ES-I3 (cell line): Measurements from ENCODE around the gene RBBP8NL.

Experiments used
- H3K36me3 ChIP-seq: 2 replicates; pipeline ENCODE4 v1.6.1; 2013; ENCODE audit warnings: mild to moderate bottlenecking, low read length, control low read depth, moderate library complexity; ENCODE audit not compliant: insufficient read depth
- H3K4me1 ChIP-seq: 2 replicates; pipeline ENCODE4 v1.6.1; 2013; ENCODE audit warnings: mild to moderate bottlenecking, control low read depth, low read length; ENCODE audit not compliant: insufficient read depth
- H3K9ac ChIP-seq: 2 replicates; pipeline ENCODE4 v1.6.1; 2013; ENCODE audit warnings: low read depth, mild to moderate bottlenecking, low read length, moderate library complexity
- H3K9me3 ChIP-seq: 2 replicates; pipeline ENCODE4 v1.6.1; 2013; ENCODE audit warnings: mild to moderate bottlenecking, low read length, moderate library complexity; ENCODE audit not compliant: control insufficient read depth, insufficient read depth

The RBBP8NL gene

GRCh38 chr20:62392621-62393334, 34.6 kb downstream of the RBBP8NL start:
- no peaks in the 10 kb centered on the region for H3K4me1 ChIP-seq
- H3K9me3 ChIP-seq: no peaks in the 10 kb centered on the region
- H3K36me3 ChIP-seq: peaks cover 14% of the 10 kb centered on the region
- H3K9ac ChIP-seq: no peak overlapping the region

GRCh38 chr20:62392077-62392418, 35.3 kb downstream of the RBBP8NL start:
- Histone ChIP-seq H3K9ac (no peak overlapping the region), H3K9me3 (no peaks in the 10 kb centered on the region), H3K4me1 (no peaks in the 10 kb centered on the region), H3K36me3 (peaks cover 14% of the 10 kb centered on the region)

DNA sequence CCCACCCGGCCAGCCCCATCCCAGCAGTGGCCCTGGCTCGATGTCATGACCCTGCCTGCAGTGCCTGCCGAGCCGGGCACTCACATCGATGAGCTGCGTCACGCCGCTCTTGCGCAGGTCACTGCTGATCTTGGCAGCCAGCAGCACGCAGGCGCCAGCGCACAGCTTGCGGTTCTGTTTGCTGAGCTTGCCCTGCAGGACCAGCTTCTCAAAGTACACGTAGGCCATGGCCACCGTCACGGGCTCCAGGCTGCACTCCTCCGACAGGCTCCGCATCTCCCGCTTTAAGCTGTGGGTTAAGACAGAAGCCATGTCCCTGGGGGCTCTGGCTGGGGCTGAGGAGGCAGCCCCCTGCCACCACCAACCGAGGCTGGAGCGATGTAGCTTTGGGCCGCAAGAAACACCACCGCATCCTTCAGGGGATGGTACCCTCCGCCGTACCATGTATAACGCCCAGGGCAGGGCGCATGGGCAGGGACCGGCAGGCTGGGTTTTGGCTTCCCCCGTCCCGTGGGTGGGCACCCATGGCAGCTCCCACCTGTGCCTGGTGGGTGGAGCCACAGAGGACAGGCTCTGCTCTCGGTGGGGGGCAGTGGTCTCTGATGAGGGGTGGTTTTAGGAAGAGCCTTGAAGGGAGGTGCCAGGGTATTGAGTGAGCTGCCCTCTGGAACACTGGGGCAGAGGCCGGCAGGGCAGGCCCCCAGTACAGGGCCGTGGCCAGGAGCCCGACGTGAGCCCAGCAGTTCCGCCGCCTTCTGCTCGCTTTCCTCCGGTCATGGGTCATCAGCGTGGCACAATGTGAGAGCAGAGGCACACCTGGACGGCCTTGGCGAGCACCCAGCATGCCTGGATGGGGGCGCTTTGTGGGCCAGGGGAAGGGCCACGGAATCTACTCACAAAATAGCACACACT, 35.9 kb downstream of the RBBP8NL start:
- no peak overlapping the region for H3K9ac ChIP-seq

DNA sequence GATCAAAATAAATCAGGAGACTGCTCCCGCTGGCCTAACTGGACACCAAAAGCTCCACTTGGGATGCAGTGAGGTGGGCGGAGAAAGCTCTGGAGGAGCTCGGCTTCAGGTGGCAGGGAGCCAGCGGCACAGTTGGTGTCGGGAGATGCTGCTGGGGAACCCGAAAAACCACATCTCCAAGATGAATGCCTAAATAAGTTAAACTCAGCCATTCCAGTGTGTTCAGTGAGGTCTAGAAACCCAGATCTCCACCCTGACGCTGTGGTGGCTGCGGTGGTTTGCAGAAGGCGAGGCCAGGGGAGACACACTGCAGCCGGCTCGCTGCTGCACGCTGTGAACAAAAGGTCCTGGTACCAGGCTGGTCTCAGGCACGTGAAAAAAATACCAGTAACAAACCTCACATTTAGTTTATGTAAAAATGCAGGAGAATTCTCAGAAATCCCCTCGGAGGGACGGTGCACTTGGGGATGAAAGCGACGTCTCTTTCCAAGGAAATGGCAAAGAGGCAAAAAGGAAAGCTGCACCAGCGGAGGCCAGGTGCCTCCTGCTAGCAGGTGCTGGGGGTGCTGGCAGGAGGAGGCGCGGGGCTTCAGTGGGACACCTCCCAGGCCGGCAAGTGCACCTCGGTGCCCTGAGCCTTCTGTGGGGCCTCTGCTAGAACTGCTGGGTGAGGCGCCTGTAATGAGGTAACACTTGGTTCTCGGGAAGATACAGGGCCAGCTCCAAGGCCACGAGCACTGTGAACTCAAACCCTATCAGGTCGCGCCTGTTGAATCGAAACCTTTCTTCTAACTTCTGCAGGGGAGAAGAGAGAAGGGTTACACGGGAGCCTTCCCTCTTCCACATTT, 36.8 kb downstream of the RBBP8NL start:
- Histone ChIP-seq H3K36me3 (peaks cover 14% of the 10 kb centered on the region), H3K9ac (no peak overlapping the region), H3K4me1 (no peaks in the 10 kb centered on the region), H3K9me3 (no peaks in the 10 kb centered on the region)

More for the DNA sequence above, 35.9 kb downstream of the RBBP8NL start:
- Histone ChIP-seq H3K4me1 (no peaks in the 10 kb centered on the region), H3K9me3 (no peaks in the 10 kb centered on the region), H3K36me3 (peaks cover 14% of the 10 kb centered on the region)

DNA sequence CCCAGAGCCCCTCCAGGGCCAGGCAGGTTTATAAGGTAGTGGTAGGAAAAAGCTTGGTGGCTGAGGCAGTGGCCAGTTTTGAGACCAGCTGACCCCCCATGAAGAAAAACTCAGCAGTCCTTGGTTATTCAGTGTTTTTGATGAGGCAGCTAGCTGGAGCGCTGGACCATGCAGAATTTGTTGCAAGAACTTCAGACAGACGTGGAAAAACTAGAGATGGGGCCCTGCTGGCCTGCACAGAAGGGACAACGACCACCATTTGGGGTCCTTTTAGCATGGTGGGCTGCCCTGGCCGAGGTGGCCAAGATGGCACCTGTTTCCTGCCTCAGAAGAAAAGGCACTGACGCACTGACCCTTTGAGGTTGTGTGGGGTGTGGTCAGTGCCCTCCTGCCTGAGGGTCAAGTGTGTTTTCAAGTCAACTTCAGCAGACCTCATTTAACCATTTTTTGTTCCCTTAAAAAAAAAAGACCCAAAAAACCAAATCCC, 37.7 kb downstream of the RBBP8NL start:
- Histone ChIP-seq H3K36me3 (peaks cover 14% of the 10 kb centered on the region), H3K9ac (no peak overlapping the region), H3K9me3 (no peaks in the 10 kb centered on the region), H3K4me1 (no peaks in the 10 kb centered on the region)

DNA sequence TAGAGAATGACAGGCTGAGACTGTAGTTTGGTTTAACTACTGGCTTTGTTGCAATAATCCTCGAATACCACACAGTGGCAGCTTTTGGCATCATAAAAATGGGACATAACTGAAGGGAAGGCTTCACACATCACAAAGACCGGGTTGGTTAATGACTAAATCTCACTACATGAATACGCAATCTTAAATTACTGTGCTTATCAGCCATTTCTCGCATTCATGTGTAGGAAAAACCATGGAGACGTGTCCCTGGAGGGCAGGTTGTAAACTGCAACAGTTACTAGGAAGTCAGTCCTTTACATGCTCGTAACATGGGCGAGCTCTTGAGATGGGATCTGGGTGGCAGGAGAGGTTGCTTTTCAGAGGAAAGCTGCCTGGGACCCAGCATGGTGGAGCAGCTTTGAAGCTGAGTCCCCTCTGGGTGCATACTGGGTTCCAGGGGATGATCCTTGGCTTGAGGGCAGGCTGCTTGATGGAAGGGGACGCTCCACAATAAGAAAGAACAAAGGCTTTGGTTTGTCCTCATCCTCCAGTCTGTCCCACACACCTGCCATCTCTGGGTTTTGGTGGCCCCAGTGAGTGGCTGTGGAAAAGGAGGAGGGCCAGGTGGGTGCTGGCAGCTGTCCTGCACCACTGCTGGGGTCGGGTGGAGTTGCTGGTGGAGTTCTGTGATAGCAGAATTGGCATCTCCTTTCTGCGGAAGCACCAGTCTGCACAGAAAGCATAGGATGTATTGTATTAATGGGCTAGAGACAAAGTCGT, 38.3 kb downstream of the RBBP8NL start:
- no peaks in the 10 kb centered on the region for H3K4me1 ChIP-seq
- H3K9ac ChIP-seq: no peak overlapping the region
- H3K9me3 ChIP-seq: no peaks in the 10 kb centered on the region
- peaks cover 14% of the 10 kb centered on the region for H3K36me3 ChIP-seq

GRCh38 chr20:62387933-62388635, 39.3 kb downstream of the RBBP8NL start:
- Histone ChIP-seq H3K9ac (peak overlapping the region; percentile 95; the same call in 1 of the 2 replicates), H3K36me3 (peaks cover 14% of the 10 kb centered on the region), H3K9me3 (no peaks in the 10 kb centered on the region), H3K4me1 (no peaks in the 10 kb centered on the region)

DNA sequence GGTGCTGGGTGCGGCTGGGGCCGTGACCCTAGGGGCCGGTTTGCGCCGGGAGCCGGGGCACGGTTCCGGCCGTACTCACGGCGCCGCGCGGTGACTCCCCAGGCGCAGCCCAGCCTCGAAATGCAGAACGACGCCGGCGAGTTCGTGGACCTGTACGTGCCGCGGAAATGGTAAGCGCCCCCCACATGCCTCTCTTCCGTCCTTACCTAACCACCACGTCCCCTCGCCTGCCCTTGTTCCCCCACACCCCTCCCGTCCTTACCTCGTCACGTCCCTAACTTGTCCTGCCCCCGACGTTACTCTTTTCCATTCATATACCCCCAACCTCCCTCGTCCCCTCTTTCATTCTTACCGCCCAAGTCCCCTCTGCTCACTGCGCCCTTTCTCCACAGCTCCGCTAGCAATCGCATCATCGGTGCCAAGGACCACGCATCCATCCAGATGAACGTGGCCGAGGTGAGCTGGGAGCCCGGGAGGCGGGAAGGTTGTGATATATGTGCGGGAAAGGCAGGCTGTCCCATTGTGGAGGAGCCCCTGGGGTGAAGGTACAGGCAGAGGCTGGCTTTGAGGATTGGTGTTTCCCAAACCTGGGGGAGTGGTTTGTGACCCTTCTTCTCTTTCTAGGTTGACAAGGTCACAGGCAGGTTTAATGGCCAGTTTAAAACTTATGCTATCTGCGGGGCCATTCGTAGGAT, 40.0 kb downstream of the RBBP8NL start:
- Histone ChIP-seq H3K4me1 (no peaks in the 10 kb centered on the region), H3K9ac (peak overlapping the region; percentile 95), H3K9me3 (no peaks in the 10 kb centered on the region), H3K36me3 (peaks cover 14% of the 10 kb centered on the region)

DNA sequence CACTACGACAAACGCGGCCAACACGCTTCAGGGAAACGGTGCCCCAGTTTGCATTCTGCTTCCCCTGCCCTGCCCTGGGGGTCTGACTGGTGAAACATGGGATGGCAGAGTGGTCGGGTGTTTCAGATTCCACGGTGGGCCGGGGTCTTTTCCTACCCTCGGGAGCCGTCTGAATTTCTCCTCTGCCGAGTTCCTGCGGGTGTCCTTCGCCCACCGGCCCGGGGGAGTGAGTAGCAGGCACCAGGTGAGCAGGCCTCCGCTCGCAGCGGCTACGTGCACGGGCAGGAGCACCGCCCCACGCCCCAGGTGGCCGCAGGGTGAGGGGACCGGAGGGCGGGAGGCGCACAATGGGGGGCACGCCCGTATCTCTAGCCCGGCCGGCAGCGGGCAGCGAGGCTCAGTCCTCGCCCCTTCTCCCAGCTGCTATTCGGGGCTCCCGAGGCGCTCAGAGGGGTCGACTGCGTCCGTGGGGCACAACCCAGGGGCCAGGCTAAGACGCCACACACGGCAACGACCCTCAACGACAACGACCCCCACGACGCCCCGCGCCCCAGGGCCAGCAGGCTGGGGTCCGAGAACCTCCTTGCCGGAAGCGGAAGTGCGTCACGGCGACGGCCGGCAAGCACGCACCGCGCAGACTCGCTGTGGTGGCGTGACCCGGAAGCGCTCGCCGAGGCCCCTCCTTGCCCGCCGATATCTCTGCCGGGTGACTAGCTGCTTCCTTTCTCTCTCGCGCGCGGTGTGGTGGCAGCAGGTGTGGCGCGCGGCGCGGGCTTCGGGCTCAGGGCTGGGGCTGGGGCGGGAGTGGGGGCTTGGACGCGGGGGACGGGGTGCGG, 40.7 kb downstream of the RBBP8NL start, which contains the start of gene RPS21:
Gene RPS21, plus strand, starts transcription at position 721 of the 836 bp plus-strand sequence. CDS start 236 bp downstream, outside the sequence.
- Histone ChIP-seq H3K9ac (peak within 1 kb of the TSS; percentile 95), H3K36me3 (peaks cover 14% of the 10 kb centered on the region), H3K9me3 (no peaks in the 10 kb centered on the region), H3K4me1 (no peaks in the 10 kb centered on the region)

DNA sequence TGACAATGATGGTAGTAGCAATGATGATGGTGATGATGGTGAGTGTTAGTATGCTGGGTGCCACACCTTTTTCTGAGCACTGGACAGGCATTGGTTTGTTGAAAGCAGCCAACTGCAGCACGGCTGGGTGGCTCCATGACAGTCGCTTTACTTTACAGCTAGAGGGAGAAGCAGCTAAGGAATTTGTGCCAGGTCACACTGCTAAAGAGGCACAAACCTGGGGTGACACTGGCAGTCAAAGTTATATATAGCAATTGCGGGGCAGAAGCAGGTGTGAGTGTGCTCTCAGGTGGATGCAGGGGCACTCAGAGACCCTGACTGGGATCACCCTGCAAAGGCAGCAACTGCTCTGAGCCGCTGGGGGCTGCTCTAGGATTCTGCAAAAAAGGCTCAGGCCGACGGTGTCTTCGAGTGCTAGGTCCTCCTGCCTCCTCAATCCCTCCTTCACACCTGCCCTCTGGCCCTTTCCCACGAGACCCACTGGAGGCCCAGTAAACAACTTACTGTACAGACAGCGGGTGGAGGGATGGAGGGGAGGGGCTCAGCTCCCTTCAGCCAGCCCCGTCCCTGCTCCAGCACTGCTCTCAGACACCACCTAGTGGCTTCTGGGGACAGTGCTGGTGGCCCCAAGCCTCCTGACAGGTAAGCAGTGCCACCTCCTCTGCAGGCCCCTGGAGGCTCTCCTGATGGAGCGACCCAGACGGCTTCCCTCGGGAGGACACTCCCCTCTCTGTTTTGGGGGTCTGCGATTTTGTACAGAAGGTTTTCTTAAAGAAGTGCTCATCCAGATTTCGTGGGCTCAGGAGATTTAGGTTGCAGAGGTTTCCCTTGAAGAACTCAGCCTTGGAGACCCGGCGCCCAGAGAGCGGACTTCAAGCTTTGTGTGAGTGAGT, 44.8 kb downstream of the RBBP8NL start:
- H3K9ac ChIP-seq: no peak overlapping the region
- H3K36me3 ChIP-seq: no peaks in the 10 kb centered on the region
- peaks cover 8% of the 10 kb centered on the region; the same call in 1 of the 2 replicates for H3K4me1 ChIP-seq
- H3K9me3 ChIP-seq: no peaks in the 10 kb centered on the region

DNA sequence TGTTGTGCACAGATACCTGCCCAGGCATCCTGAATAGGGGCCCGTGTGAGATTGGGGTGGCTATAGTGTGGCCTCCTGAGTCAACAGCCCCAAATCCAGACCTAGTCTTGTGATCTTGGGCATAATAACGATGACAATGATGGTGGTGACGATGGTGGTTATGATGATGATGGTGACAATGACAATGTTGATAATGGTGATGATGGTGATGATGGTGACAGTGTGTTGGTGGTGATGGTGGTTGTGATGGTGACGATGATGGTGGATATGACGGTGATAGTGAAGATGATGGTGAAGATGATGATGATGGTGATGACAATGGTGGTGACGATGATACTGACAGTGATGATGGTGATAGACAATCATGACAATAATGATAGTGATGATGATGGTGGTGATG, 45.5 kb downstream of the RBBP8NL start:
- H3K4me1 ChIP-seq: peaks cover 15% of the 10 kb centered on the region
- no peaks in the 10 kb centered on the region; the same call in 1 of the 2 replicates for H3K36me3 ChIP-seq
- no peaks in the 10 kb centered on the region for H3K9me3 ChIP-seq
- H3K9ac ChIP-seq: no peak overlapping the region
